IPS DF 6.9 (cell line): ENCODE data around the gene ANKRD28.

ENCODE experiments used
- DNase-seq: peaks from one replicate; pipeline ENCODE4 v3.0.0-alpha.2; 2013; ENCODE audit warnings: low read depth, low spot score
- H3K27ac ChIP-seq: one replicate; pipeline ENCODE4 v1.5.1; 2013; ENCODE audit warnings: low read length, control low read depth
- H3K27me3 ChIP-seq: 2 replicates; pipeline ENCODE4 v1.6.1; 2013; ENCODE audit warnings: mild to moderate bottlenecking, low read length; ENCODE audit not compliant: control insufficient read depth, insufficient read depth
- H3K36me3 ChIP-seq: 2 replicates; pipeline ENCODE4 v1.6.1; 2013; ENCODE audit warnings: low read length; ENCODE audit not compliant: control insufficient read depth, insufficient read depth
- H3K4me1 ChIP-seq: 2 replicates; pipeline ENCODE4 v1.6.1; 2013; ENCODE audit warnings: low read length; ENCODE audit not compliant: control insufficient read depth, insufficient read depth
- H3K4me3 ChIP-seq: 2 replicates; pipeline ENCODE4 v1.5.1; 2013; ENCODE audit warnings: mild to moderate bottlenecking, low read length
- H3K9me3 ChIP-seq: 2 replicates; pipeline ENCODE4 v1.6.1; 2013; ENCODE audit warnings: low read length, inconsistent platforms; ENCODE audit not compliant: control insufficient read depth, insufficient read depth
- WGBS: extraction: QIAGEN DNeasy Blood & Tissue Kit; methylation state at CpG from one replicate; pipeline ENCODE4 v1.1.7; 2013; ENCODE audit warnings: mixed read lengths, missing lambda C conversion rate; ENCODE audit not compliant: insufficient read length, insufficient coverage; 5-methylcytosine and 5-hydroxymethylcytosine counted together

Gene ANKRD28

DNA sequence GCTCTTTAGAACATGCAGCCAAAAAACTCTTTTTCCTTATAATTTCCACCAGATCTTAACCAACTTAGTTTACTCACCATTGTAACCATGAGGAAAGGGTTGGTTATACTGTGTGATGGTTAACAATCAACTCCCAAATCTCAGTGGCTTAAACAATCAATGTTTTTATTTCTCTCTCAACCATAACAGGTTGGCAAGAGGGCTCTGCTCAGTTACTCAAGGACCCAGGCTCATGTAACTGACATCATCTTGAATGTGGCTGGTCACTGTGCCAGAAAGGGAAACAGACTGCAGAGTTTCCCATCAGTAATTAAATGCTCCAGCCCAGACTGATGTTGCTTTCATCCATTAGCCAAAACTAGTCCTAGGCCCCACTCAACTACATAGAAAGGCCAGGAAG lies 69.0 kb downstream of the ANKRD28 start:
- Histone ChIP-seq H3K36me3 (no peaks in the 10 kb centered on the region), H3K27ac (no peak overlapping the region), H3K4me3 (no peak overlapping the region), H3K4me1 (no peaks in the 10 kb centered on the region), H3K27me3 (no peaks in the 10 kb centered on the region), H3K9me3 (no peaks in the 10 kb centered on the region)
- DNase-seq, result no peak

- H3K9me3 ChIP-seq, result no peaks in the 10 kb centered on the region
- no peak overlapping the region for H3K4me3 ChIP-seq
- no peak for DNase-seq
- no peaks in the 10 kb centered on the region for H3K36me3 ChIP-seq
- no peaks in the 10 kb centered on the region for H3K27me3 ChIP-seq
- H3K4me1 ChIP-seq, result no peaks in the 10 kb centered on the region
- WGBS, result no CpG with 5 or more reads among the region's 2 CpGs
- no peak overlapping the region for H3K27ac ChIP-seq
Observed at GRCh38 chr3:15726881-15727280, 70.9 kb downstream of the ANKRD28 start.

DNA sequence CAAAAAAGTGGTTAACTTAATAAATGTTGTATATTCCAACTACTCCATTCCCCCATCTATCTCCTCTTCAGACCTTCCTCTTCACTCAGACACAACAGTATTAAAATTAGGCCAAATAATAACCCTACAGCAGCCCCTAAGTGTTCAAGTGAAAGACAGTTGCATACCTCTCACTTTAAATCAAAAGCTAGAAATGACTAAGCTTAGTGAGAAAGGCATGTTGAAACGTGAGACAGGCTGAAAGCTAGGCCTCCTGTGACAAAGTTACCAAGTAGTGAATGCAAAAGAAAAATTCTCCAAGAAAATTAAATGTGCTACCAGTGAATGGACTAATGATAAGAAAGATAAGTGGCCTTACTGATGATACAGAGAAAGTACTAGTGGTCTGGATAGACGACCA lies 71.7 kb downstream of the ANKRD28 start:
- H3K36me3 ChIP-seq, result no peaks in the 10 kb centered on the region
- DNase-seq, result no peak
- WGBS, result no CpG with 5 or more reads among the region's 2 CpGs
- H3K4me3 ChIP-seq, result no peak overlapping the region
- no peaks in the 10 kb centered on the region for H3K9me3 ChIP-seq
- no peaks in the 10 kb centered on the region for H3K27me3 ChIP-seq
- H3K4me1 ChIP-seq, result no peaks in the 10 kb centered on the region
- no peak overlapping the region for H3K27ac ChIP-seq

DNA sequence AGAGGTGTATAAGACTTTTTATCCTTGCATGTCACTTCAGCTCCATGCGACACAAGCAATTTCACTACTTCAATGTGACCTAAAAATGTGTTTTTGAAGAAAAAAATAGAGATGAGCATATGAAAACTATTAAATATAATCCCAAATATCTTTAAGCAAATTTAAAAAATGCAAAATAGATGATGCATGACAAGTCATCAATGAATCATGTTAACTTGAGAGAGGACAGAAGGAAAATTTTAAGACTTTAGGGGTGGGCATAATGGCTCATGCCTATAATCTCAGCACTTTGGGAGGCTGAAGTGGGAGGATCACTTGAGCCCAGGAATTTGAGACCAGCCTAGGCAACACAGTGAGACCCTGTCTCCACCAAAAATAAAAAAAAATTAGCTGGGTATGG lies 73.3 kb downstream of the ANKRD28 start:
- no peaks in the 10 kb centered on the region for H3K36me3 ChIP-seq
- H3K9me3 ChIP-seq, result no peaks in the 10 kb centered on the region
- no peak overlapping the region for H3K27ac ChIP-seq
- WGBS, result no CpG with 5 or more reads among the region's 1 CpG
- no peak overlapping the region for H3K4me3 ChIP-seq
- no peaks in the 10 kb centered on the region for H3K27me3 ChIP-seq
- H3K4me1 ChIP-seq, result no peaks in the 10 kb centered on the region
- no peak for DNase-seq

DNA sequence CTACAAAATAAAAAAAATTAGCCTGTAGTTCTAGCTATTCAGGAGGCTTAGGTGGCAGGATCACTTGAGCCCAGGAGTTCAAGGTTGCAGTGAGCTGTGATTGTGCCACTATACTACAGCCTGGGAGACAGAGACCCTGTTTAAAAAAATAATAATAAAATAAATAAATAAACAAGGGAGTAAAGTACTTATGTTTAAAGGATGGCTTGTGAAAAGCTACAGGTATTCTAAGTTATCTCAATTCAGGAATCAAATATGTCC lies 74.2 kb downstream of the ANKRD28 start:
- Histone ChIP-seq H3K9me3 (no peaks in the 10 kb centered on the region), H3K36me3 (no peaks in the 10 kb centered on the region), H3K27ac (no peak overlapping the region)

GRCh38 chr3:15722877-15723623 lies 74.7 kb downstream of the ANKRD28 start:
- no peaks in the 10 kb centered on the region for H3K36me3 ChIP-seq

More for the DNA sequence above, 74.2 kb downstream of the ANKRD28 start:
- H3K27me3 ChIP-seq, result no peaks in the 10 kb centered on the region
- DNase-seq, result no peak
- no peak overlapping the region for H3K4me3 ChIP-seq
- H3K4me1 ChIP-seq, result no peaks in the 10 kb centered on the region

GRCh38 chr3:15716178-15716577 lies 81.6 kb downstream of the ANKRD28 start:
- H3K27ac ChIP-seq, result no peak overlapping the region
- no peaks in the 10 kb centered on the region for H3K27me3 ChIP-seq
- H3K4me3 ChIP-seq, result no peak overlapping the region
- no peak for DNase-seq
- WGBS, result no CpG with 5 or more reads among the region's 3 CpGs
- no peaks in the 10 kb centered on the region for H3K36me3 ChIP-seq
- no peaks in the 10 kb centered on the region for H3K9me3 ChIP-seq
- H3K4me1 ChIP-seq, result no peaks in the 10 kb centered on the region

More at GRCh38 chr3:15722877-15723623, 74.7 kb downstream of the ANKRD28 start:
- Histone ChIP-seq H3K4me1 (no peaks in the 10 kb centered on the region), H3K27ac (no peak overlapping the region), H3K9me3 (no peaks in the 10 kb centered on the region), H3K4me3 (no peak overlapping the region), H3K27me3 (no peaks in the 10 kb centered on the region)
- WGBS, result no CpG with 5 or more reads among the region's 3 CpGs
- no peak for DNase-seq

DNA sequence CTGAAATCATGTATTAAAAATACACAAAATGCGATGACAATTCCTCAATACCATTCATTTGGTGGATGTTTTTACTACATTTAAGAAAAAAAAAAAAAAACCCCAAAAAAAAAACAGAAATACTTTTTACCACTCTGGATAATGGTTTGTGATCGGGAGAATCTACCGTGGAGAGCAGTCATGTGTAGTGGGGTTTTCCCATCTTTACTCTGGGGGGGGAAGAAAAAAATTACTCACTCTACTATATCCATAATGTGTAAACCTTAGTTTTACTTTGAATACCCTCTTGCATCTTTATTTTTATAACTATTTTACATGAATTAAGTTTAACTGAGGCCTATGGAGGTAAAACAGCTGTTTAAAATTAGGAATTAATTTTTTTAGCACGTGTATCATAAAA lies 83.3 kb downstream of the ANKRD28 start:
- no peaks in the 10 kb centered on the region for H3K9me3 ChIP-seq
- no peaks in the 10 kb centered on the region for H3K36me3 ChIP-seq
- H3K4me3 ChIP-seq, result no peak overlapping the region
- H3K27me3 ChIP-seq, result no peaks in the 10 kb centered on the region
- no peak overlapping the region for H3K27ac ChIP-seq
- no peaks in the 10 kb centered on the region for H3K4me1 ChIP-seq
- no peak for DNase-seq
- WGBS, result no CpG with 5 or more reads among the region's 4 CpGs

DNA sequence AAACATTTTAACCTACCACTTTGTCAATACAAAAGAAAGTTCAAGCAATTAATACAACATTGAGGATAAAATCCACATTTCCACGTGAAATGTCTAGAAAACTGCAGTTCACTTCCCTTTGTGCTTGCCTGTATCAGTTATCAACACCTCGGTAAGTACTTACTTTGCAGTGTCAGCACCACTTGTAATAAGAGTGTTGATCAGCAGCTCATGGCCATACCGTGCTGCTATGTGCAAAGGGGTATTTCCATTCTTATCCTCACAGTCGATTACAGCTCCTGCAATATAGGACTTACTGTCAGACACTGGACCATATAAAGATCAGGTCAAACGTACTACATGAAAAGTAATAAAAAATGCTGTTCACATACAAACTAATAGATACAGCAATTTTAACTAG lies 84.4 kb downstream of the ANKRD28 start:
- no peaks in the 10 kb centered on the region for H3K27me3 ChIP-seq
- DNase-seq, result no peak
- H3K4me3 ChIP-seq, result no peak overlapping the region
- no CpG with 5 or more reads among the region's 5 CpGs for WGBS
- no peaks in the 10 kb centered on the region for H3K9me3 ChIP-seq
- H3K36me3 ChIP-seq, result no peaks in the 10 kb centered on the region
- H3K4me1 ChIP-seq, result no peaks in the 10 kb centered on the region
- no peak overlapping the region for H3K27ac ChIP-seq

- H3K36me3 ChIP-seq, result no peaks in the 10 kb centered on the region
- no peak overlapping the region for H3K27ac ChIP-seq
- no peak for DNase-seq
Observed at GRCh38 chr3:15711281-15711680, 86.5 kb downstream of the ANKRD28 start.

GRCh38 chr3:15708882-15709677 lies 88.7 kb downstream of the ANKRD28 start:
- Histone ChIP-seq H3K27ac (no peak overlapping the region), H3K4me3 (no peak overlapping the region), H3K4me1 (no peaks in the 10 kb centered on the region), H3K27me3 (no peaks in the 10 kb centered on the region), H3K36me3 (no peaks in the 10 kb centered on the region), H3K9me3 (no peaks in the 10 kb centered on the region)
- WGBS, result no CpG with 5 or more reads among the region's 1 CpG
- DNase-seq, result no peak

More at GRCh38 chr3:15711281-15711680, 86.5 kb downstream of the ANKRD28 start:
- no peaks in the 10 kb centered on the region for H3K27me3 ChIP-seq
- H3K9me3 ChIP-seq, result no peaks in the 10 kb centered on the region
- H3K4me1 ChIP-seq, result no peaks in the 10 kb centered on the region
- H3K4me3 ChIP-seq, result no peak overlapping the region
